ENCODE results near the gene IMMP2L. TPM values are rescaled to one million over a fixed set of nuclear protein-coding genes. Genes with fewer than 3 reads are reported as not detected.

Gene IMMP2L
- total RNA-seq, 1 experiment from 2014 or later: 8.8 TPM

DNA sequence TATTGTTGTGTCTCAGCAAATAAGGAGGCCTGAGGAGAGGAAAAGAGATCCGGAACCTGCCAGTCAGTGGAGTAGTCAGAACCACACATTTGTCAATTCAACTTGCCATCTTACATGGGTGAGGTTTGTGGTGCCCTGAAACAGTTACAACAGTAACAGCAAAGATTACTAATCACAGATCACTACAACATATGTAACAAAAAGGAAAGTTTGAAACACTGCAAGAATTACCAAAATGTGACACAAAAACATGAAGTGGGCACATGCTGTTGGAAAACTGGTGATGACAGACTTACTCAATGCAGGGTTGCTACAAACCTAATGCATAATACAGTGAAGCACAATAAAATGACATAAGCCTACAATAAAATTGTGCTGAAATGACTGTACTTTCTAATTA, 382.0 kb downstream of the IMMP2L start:
- Histone ChIP-seq H3K4me1 (ENCODE audit: control insufficient read depth, insufficient read depth, low read length) (no peaks in the 10 kb centered on the region), H3K27me3 (ENCODE audit: control insufficient read depth, insufficient read depth, low read length) (no peaks in the 10 kb centered on the region), H3K9me3 (ENCODE audit: control insufficient read depth, insufficient read depth, low read depth, low read length) (no peaks in the 10 kb centered on the region), H3K27ac (ENCODE audit: low read length) (no peak overlapping the region), H3K36me3 (ENCODE audit: control insufficient read depth, insufficient read depth, low read length) (no peaks in the 10 kb centered on the region), H3K4me3 (ENCODE audit: low read depth in 2 of 2, low read length in 2 of 2) (no peak overlapping the region)
- TF ChIP-seq, protein P1, sequence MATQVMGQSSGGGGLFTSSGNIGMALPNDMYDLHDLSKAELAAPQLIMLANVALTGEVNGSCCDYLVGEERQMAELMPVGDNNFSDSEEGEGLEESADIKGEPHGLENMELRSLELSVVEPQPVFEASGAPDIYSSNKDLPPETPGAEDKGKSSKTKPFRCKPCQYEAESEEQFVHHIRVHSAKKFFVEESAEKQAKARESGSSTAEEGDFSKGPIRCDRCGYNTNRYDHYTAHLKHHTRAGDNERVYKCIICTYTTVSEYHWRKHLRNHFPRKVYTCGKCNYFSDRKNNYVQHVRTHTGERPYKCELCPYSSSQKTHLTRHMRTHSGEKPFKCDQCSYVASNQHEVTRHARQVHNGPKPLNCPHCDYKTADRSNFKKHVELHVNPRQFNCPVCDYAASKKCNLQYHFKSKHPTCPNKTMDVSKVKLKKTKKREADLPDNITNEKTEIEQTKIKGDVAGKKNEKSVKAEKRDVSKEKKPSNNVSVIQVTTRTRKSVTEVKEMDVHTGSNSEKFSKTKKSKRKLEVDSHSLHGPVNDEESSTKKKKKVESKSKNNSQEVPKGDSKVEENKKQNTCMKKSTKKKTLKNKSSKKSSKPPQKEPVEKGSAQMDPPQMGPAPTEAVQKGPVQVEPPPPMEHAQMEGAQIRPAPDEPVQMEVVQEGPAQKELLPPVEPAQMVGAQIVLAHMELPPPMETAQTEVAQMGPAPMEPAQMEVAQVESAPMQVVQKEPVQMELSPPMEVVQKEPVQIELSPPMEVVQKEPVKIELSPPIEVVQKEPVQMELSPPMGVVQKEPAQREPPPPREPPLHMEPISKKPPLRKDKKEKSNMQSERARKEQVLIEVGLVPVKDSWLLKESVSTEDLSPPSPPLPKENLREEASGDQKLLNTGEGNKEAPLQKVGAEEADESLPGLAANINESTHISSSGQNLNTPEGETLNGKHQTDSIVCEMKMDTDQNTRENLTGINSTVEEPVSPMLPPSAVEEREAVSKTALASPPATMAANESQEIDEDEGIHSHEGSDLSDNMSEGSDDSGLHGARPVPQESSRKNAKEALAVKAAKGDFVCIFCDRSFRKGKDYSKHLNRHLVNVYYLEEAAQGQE (IDR thresholded peaks at IDR 0.05; ENCODE audit: insufficient read depth in 1 of 2, low read depth in 2 of 2, low read length in 1 of 2): no peak
- TF ChIP-seq, protein P2, sequence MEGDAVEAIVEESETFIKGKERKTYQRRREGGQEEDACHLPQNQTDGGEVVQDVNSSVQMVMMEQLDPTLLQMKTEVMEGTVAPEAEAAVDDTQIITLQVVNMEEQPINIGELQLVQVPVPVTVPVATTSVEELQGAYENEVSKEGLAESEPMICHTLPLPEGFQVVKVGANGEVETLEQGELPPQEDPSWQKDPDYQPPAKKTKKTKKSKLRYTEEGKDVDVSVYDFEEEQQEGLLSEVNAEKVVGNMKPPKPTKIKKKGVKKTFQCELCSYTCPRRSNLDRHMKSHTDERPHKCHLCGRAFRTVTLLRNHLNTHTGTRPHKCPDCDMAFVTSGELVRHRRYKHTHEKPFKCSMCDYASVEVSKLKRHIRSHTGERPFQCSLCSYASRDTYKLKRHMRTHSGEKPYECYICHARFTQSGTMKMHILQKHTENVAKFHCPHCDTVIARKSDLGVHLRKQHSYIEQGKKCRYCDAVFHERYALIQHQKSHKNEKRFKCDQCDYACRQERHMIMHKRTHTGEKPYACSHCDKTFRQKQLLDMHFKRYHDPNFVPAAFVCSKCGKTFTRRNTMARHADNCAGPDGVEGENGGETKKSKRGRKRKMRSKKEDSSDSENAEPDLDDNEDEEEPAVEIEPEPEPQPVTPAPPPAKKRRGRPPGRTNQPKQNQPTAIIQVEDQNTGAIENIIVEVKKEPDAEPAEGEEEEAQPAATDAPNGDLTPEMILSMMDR (IDR thresholded peaks at IDR 0.05): no peak
- no peak for TF ChIP-seq POLR2AphosphoS5 (IDR thresholded peaks at IDR 0.05; ENCODE audit: low read depth, low read length)
- no peak for TF ChIP-seq SIN3A (IDR thresholded peaks at IDR 0.05; ENCODE audit: borderline replicate concordance, insufficient read depth, low read depth, low read length)
- TF ChIP-seq TCF7L2 (IDR thresholded peaks at IDR 0.05; ENCODE audit: low read depth, low read length): no peak
- intact Hi-C loops (cut with micrococcal nuclease; ENCODE audit: unreplicated experiment): no loop called here
- CTCF ChIA-PET: no interaction called here
- no peak for ATAC-seq
- in situ Hi-C loops (cut with HindIII; ENCODE audit: low pct_unique_long_range_greater_than_20kb, low sequenced_read_pairs): no loop called here
- DNase-seq (ENCODE audit: low read depth, low spot score): no peak
- BruUV-seq (replicated peaks): no TSS peak
- POLR2A ChIA-PET: no interaction called here

DNA sequence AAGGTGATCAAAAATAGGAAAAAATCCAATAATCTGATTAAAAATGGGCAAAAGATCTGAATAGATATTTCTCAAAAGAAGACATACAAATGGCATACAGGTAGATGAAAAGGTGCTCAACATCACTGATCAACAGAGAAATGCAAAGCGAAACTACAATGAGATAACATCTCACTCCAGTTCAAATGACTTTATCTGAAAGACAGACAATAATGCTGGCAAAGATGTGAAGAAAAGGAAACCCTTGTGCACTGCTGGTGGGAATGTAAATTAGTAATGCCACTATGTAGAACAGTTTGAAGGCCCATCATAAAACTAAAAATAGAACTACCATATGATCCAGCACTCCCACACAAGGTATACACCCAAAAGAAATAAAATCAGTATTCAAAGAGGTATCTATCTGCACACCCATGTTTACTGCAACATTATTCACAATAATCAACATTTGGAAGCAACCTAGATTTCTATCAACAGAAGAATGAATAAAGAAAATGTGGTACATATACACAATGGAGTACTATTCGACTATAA, 386.3 kb downstream of the IMMP2L start:
- ChIA-PET CTCF (no interaction called here), POLR2A (no interaction called here)
- in situ Hi-C loops (cut with HindIII; ENCODE audit: low pct_unique_long_range_greater_than_20kb, low sequenced_read_pairs): no loop called here

More for the DNA sequence above, 386.3 kb downstream of the IMMP2L start:
- Histone ChIP-seq H3K36me3 (ENCODE audit: control insufficient read depth, insufficient read depth, low read length) (no peaks in the 10 kb centered on the region), H3K9me3 (ENCODE audit: control insufficient read depth, insufficient read depth, low read depth, low read length) (no peaks in the 10 kb centered on the region), H3K4me3 (ENCODE audit: low read depth in 2 of 2, low read length in 2 of 2) (no peak overlapping the region), H3K27me3 (ENCODE audit: control insufficient read depth, insufficient read depth, low read length) (no peaks in the 10 kb centered on the region), H3K4me1 (ENCODE audit: control insufficient read depth, insufficient read depth, low read length) (no peaks in the 10 kb centered on the region), H3K27ac (ENCODE audit: low read length) (no peak overlapping the region)
- intact Hi-C loops (cut with micrococcal nuclease; ENCODE audit: unreplicated experiment): no loop called here
- TF ChIP-seq, protein P2 (IDR thresholded peaks at IDR 0.05): no peak
- TF ChIP-seq TCF7L2 (IDR thresholded peaks at IDR 0.05; ENCODE audit: low read depth, low read length) (no peak), POLR2AphosphoS5 (IDR thresholded peaks at IDR 0.05; ENCODE audit: low read depth, low read length) (no peak), SIN3A (IDR thresholded peaks at IDR 0.05; ENCODE audit: borderline replicate concordance, insufficient read depth, low read depth, low read length) (no peak)
- TF ChIP-seq, protein P1 (IDR thresholded peaks at IDR 0.05; ENCODE audit: insufficient read depth in 1 of 2, low read depth in 2 of 2, low read length in 1 of 2): no peak
- DNase-seq (ENCODE audit: low read depth, low spot score) (no peak), ATAC-seq (no peak)
- BruUV-seq (replicated peaks): no TSS peak
